22Rv1 (cell line): ENCODE results near the gene GJB6.

Source experiments
- H3K27ac ChIP-seq: fragments of 450-650 bp; 2 replicates; pipeline ENCODE4 v1.5.1; 2017
- ZFX ChIP-seq: fragments of 450-650 bp; IDR thresholded peaks from 2 replicates; pipeline ENCODE4 v1.6.1; 2017; ENCODE audit warnings: antibody characterized with exemption, borderline replicate concordance
- TF ChIP-seq, protein P1 (sequence below): fragments of 450-650 bp; IDR thresholded peaks from 2 replicates; pipeline ENCODE4 v1.5.1; 2017; ENCODE audit warnings: mild to moderate bottlenecking

Gene GJB6

DNA sequence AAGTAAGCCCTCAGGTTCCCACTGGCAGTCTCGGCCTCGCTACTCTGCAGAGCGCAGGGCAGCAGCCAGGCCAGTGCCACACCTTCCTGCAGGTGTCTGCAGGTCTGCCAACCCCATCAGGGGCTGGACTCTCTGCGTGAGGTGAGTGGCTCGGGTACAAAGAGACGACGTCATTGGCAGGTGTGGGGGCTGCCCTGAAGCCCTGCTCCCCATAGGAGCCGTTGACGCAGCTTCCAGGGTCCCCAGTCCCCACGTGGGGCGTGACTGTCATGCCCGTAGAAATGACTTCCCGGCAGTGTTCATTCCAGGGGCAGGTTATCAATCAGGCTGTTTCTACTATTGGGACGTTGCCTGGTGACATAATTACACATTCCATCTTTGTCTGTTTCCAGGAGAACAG is 15.3 kb upstream of the GJB6 start:
- no peak for TF ChIP-seq ZFX
- TF ChIP-seq, protein P1, sequence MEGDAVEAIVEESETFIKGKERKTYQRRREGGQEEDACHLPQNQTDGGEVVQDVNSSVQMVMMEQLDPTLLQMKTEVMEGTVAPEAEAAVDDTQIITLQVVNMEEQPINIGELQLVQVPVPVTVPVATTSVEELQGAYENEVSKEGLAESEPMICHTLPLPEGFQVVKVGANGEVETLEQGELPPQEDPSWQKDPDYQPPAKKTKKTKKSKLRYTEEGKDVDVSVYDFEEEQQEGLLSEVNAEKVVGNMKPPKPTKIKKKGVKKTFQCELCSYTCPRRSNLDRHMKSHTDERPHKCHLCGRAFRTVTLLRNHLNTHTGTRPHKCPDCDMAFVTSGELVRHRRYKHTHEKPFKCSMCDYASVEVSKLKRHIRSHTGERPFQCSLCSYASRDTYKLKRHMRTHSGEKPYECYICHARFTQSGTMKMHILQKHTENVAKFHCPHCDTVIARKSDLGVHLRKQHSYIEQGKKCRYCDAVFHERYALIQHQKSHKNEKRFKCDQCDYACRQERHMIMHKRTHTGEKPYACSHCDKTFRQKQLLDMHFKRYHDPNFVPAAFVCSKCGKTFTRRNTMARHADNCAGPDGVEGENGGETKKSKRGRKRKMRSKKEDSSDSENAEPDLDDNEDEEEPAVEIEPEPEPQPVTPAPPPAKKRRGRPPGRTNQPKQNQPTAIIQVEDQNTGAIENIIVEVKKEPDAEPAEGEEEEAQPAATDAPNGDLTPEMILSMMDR = no peak
- H3K27ac ChIP-seq = no peak overlapping the region

DNA sequence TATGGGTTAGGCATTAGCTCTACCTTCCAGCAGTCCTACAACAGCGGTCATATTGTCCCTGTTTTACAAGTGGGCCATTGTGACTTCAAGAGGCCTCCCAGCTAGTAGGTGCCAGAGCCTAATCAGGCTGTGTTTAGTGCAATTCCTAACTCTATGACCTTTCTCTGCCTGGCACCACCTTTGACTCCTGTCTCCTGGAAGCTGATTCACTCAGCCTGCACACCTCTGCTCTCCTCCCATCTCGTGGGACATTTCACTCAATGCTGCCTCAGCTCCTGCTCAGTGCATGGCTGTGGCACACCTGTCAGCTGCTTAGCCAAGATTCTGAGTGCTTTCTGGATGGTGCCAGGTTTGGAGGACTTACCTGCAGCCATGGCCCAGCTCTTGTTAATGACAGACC is 9.5 kb upstream of the GJB6 start:
- H3K27ac ChIP-seq = no peak overlapping the region
- TF ChIP-seq, protein P1 = no peak
- no peak for TF ChIP-seq ZFX

DNA sequence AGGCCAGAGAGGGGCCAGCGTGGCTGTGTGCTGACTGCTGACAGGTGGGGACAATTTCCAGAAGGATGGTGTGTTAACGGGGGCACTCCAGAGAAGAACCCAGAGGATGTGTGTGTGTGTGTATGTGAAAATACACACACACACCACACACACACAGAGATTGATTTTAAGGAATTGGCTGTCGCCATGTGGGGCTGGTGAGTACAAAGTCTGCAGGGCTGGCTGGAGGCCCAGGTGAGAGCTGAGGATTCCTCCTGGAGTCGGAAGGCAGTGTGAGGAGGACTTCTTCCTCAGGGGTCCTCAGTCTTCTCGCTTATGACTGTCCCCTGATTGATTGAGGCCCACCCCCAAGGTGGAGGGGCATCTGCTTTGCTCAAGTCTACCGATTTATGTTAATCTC is 7.6 kb upstream of the GJB6 start:
- TF ChIP-seq, protein P1 = no peak
- TF ChIP-seq ZFX = no peak
- H3K27ac ChIP-seq = no peak overlapping the region

DNA sequence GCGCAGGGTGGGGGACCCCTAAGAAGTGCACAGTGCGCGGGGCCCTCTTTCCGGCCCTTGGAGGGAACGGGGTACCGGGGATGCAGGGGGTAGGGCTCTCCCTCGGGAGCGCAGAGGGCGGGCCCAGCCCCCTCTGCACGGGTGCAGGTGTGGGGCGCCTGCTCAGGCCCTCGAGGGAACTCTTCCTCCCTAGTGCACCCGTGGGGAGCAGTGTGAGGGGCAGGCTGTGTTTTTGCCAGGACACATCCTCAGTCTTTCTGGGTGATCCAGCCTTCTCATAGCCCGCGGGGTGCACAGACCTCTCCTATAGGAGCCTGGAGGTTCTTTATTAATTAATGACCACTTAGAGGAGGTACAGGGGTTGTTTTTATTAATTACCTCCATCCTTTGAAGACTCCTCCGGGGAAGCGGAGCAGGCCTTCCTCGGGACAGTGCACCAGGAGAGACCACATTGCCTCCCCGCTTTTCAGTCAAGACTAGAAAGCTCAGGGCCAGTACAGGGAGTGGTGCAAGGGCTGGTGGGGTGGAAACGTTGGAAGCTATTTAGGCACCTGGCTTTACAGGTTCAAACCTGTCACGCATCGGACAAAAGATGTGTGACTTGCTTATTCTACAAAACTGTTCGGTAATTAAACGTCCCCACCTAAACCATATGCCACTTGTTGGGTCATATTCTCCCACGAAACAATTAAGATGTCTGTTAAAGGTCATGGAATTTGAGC is 598 bp upstream of the GJB6 start:
- H3K27ac ChIP-seq = no peak overlapping the region
- TF ChIP-seq, protein P1 = no peak
- no peak for TF ChIP-seq ZFX

DNA sequence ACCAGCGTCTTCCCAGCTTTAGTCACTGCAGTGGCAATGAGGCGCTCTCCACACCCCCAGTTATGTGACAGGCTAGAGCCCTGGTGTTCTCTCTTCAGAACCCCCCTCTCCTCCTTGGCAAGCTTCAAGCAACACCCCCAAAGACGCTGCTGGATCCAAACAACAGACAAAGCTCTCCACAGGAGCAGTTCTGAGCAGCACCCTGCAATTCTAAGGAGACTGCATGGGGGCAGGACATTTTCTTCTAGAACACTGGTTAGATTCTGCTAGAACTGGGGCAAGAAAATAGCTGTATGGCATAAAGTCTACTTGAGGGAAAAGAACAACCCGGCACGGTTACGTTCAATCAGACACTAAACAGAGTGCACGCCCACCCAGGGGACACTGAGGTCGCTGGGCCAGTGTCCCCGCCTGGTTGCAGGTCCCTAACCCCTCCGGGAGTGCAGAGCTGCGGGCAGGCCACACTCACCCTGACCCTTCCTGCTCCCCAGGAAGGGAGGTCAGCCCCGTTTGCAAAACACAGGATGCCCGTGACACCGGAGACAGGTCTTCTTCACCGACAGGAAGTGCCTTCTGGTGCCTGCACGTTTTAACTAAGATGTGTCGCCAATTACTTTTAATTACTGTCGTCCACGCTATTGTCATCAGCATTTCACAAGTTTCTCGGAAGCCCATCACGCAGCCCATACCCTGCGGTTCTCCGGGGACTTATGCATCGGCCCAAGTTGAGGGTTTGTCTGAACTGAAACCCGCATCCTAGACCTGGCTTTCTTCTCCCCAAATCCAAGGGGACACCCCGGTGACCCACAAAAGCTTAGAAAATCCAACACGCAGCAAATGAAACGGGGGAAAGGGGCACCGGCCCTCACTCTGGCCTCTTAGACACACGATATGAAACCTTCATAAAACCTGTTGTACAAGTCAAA is 943 bp downstream of the GJB6 start:
- H3K27ac ChIP-seq = no peak overlapping the region
- no peak for TF ChIP-seq ZFX
- TF ChIP-seq, protein P1 = no peak

DNA sequence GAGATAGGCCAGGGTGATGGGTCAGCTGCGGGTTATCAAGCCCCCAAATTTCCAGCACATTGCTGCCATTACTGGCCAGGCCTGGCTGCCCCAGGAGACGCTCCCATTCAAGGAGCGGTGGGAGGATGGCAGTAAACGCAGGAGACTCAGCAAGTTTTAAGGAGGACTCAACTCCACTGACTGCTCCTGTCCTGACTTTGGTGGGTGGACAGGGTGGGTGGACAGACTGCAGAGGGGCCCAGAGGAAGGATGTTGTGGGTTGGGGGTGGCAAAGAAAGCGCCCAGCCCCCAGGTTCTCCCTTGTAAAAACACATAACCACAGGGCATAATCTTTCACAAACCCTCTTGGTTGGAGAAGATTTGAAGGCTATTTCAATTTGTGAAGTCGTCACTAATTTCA is 4.4 kb downstream of the GJB6 start:
- no peak for TF ChIP-seq ZFX
- TF ChIP-seq, protein P1 = no peak

DNA sequence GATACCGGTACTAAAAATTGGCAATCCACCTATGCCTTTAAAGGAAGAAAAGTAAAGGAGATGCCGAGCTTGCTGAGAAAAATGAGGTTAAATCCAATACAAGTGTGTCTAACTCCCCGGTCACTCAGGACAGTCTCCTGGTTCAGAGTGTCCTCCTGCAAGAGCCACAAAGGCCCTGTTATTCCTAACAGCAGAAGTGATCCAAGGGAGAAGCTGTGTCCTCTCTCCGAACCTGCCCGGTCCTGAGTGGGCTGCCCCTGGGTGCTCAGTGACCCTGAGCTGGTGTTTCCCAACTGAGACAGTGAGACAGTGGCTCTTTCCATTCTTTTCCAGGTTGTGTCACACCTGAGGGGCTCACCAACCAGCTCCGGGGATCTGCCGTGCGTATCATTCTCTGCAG is 4.8 kb downstream of the GJB6 start:
- TF ChIP-seq, protein P1 = no peak
- TF ChIP-seq ZFX = no peak
- H3K27ac ChIP-seq = no peak overlapping the region

More for the DNA sequence above, 4.4 kb downstream of the GJB6 start:
- no peak overlapping the region for H3K27ac ChIP-seq
